Gastroesophageal sphincter (tissue), 3 donors: ENCODE results near the gene CPED1.
A peak's percentile ranks its signal among the peaks of the same experiment; 100 is the strongest.

Experiments
- CTCF ChIP-seq, 4 experiments: fragments of 200-600 bp in 2 of 4; fragments of 450-650 bp in 2 of 4; sonication (generic) in 1 of 4; IDR thresholded peaks; one replicate each; pipeline ENCODE4 v1.5.1; 2017 to 2019; ENCODE audit warnings: antibody characterized with exemption in 4 of 4, mild to moderate bottlenecking in 2 of 4, moderate library complexity in 2 of 4
- EP300 ChIP-seq: sonication (generic); formaldehyde crosslinking; IDR thresholded peaks from one replicate; pipeline ENCODE4 v1.6.1; 2017; ENCODE audit warnings: antibody characterized with exemption, mild to moderate bottlenecking
- POLR2A ChIP-seq, 2 donors: fragments of 450-650 bp; IDR thresholded peaks; one replicate each; pipeline ENCODE4 v1.6.1; 2017; ENCODE audit warnings: antibody characterized with exemption in 2 of 2, mild to moderate bottlenecking in 2 of 2, moderate library complexity in 1 of 2
- POLR2AphosphoS5 ChIP-seq: sonication (generic); formaldehyde crosslinking; IDR thresholded peaks from one replicate; pipeline ENCODE4 v1.6.1; 2017; ENCODE audit warnings: antibody characterized with exemption

GRCh38 chr7:121020249-121020988, 31.9 kb downstream of the CPED1 start:
- TF ChIP-seq CTCF (IDR thresholded peaks at IDR 0.05): no peak
- TF ChIP-seq POLR2AphosphoS5: peak; percentile 27
- no peak for TF ChIP-seq EP300
- no peak for TF ChIP-seq POLR2A (IDR thresholded peaks at IDR 0.05)
